ENCODE data around the gene GLT6D1. TPM values are rescaled to one million over a fixed set of nuclear protein-coding genes. Genes with fewer than 3 reads are reported as not detected.

Gene GLT6D1
- total and polyA plus RNA-seq, 9 donors = not detected

DNA sequence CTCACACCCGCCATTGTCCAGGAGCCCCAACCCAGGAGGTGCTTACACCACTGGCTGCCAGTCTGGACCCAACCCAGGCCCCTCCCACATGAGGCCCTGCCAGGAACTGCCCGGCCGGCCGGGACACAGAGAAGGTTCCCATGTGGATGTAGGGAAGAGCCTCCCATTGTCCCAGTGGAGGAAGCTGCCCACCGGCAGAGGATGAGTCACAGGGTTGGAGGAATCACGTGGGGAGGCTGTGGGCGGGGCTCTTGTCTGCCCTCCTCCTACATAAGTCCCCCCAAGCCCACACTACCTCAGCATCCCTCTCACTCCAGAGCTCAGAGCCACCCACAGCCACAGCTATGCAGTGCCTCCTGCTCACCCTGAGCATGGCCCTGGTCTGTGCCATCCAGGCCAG, 51.7 kb downstream of the GLT6D1 start:
- H3K36me3 ChIP-seq = no peaks in the 10 kb centered on the region
- no peak overlapping the region for H3K27ac ChIP-seq
- no peaks in the 10 kb centered on the region for H3K9me3 ChIP-seq
- no peak for TF ChIP-seq EP300 (IDR thresholded peaks at IDR 0.05)
- TF ChIP-seq, protein P1, sequence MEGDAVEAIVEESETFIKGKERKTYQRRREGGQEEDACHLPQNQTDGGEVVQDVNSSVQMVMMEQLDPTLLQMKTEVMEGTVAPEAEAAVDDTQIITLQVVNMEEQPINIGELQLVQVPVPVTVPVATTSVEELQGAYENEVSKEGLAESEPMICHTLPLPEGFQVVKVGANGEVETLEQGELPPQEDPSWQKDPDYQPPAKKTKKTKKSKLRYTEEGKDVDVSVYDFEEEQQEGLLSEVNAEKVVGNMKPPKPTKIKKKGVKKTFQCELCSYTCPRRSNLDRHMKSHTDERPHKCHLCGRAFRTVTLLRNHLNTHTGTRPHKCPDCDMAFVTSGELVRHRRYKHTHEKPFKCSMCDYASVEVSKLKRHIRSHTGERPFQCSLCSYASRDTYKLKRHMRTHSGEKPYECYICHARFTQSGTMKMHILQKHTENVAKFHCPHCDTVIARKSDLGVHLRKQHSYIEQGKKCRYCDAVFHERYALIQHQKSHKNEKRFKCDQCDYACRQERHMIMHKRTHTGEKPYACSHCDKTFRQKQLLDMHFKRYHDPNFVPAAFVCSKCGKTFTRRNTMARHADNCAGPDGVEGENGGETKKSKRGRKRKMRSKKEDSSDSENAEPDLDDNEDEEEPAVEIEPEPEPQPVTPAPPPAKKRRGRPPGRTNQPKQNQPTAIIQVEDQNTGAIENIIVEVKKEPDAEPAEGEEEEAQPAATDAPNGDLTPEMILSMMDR (IDR thresholded peaks at IDR 0.05) = no peak
- no peaks in the 10 kb centered on the region for H3K4me1 ChIP-seq (ENCODE audit: insufficient read depth)
- 17% methylated on average over 7 of the region's 7 CpGs; no CpG with 5 or more reads in 2 of the 3 donors for WGBS, 3 donors
- intact Hi-C loops (cut with DNase I) = no loop called here
- no peak for DNase-seq
- H3K4me3 ChIP-seq = no peak overlapping the region
- H3K27me3 ChIP-seq = no peaks in the 10 kb centered on the region

DNA sequence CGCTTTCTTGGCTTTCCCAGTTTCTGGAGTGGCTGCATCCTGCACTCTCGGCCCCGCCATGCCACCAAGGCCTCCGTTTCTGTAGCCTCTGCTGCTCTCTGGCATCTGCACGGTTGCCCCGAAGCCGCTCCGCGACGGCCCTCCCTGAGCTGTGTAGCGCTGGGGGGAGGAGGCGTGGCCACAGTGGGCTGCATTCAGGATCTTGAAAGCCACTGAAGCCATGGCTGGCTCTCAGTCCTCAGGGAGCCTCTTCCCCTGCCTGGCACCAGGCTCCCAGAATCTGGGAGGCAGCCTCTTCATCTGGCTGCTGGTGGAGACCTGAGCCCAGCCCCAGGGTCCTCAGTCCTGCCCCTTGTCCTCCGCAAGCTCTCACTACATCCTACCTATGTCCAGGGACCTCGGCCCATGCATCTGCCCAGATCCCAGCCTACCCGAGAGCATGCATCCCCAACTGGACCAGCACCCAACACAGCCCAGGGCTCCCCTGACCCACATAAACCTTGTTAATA, 52.7 kb downstream of the GLT6D1 start:
- no peak for DNase-seq
- H3K36me3 ChIP-seq = no peaks in the 10 kb centered on the region
- no peaks in the 10 kb centered on the region for H3K27me3 ChIP-seq
- H3K27ac ChIP-seq = no peak overlapping the region
- no peaks in the 10 kb centered on the region for H3K4me1 ChIP-seq (ENCODE audit: insufficient read depth)
- intact Hi-C loops (cut with DNase I) = no loop called here
- H3K9me3 ChIP-seq = no peaks in the 10 kb centered on the region
- 63 to 77% (median 68%) methylated on average over 14 to 15 of the region's 15 CpGs for WGBS, 3 donors
- H3K4me3 ChIP-seq = no peak overlapping the region
- TF ChIP-seq, protein P1 (IDR thresholded peaks at IDR 0.05) = no peak
- no peak for TF ChIP-seq EP300 (IDR thresholded peaks at IDR 0.05)
- TF ChIP-seq POLR2A (IDR thresholded peaks at IDR 0.05) = no peak

DNA sequence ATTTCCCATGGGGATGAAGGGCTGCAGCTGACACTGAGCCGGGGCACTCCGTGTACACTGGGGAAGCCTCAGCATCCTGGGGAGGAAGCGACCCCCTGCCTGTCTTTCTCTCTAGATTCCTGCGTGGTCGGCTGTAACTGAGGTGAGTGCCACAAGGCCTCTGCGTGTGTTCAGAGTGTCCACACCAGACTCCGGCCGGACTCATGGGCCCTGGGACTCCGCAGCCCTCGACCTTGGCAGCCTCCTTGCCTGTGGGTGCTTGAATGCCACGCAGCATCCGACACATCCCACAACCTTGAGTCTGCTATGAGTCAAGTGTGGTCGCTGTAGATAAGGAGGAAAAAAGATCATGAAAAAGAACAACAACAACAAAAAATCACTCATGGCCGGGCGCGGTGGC, 54.4 kb downstream of the GLT6D1 start:
- no peak overlapping the region for H3K4me3 ChIP-seq
- TF ChIP-seq, protein P1 (IDR thresholded peaks at IDR 0.05) = no peak
- no peak for TF ChIP-seq EP300 (IDR thresholded peaks at IDR 0.05)
- TF ChIP-seq POLR2A (IDR thresholded peaks at IDR 0.05) = no peak
- H3K9me3 ChIP-seq = no peaks in the 10 kb centered on the region
- no peaks in the 10 kb centered on the region for H3K36me3 ChIP-seq
- DNase-seq = no peak
- 19 to 50% (median 22%) methylated on average over 16 of the region's 16 CpGs for WGBS, 3 donors
- H3K27ac ChIP-seq = no peak overlapping the region
- no peaks in the 10 kb centered on the region for H3K4me1 ChIP-seq (ENCODE audit: insufficient read depth)
- H3K27me3 ChIP-seq = no peaks in the 10 kb centered on the region
- intact Hi-C loops (cut with DNase I) = no loop called here

DNA sequence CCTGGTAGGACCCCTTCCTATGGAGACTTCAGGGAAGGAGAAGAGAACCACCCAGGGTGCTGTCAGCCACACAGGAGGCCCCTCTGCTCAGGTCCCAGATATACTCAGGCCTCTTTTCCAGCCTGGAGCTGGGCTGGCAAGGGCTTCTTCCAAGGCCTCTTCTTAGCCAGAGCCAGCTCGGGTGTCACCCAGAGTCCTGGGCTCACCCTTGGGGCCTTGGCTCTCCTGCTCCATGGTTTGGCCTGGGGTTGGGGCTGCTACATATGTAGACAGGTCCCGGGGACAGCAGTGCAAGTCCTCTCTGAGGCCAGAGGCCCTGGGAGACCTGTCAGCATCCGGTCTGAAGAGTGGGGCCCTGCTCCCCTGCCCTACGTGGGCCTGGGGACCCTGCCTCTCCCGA, 55.0 kb downstream of the GLT6D1 start:
- Histone ChIP-seq H3K27ac (no peak overlapping the region), H3K27me3 (no peaks in the 10 kb centered on the region), H3K9me3 (no peaks in the 10 kb centered on the region), H3K4me1 (ENCODE audit: insufficient read depth) (no peaks in the 10 kb centered on the region), H3K36me3 (no peaks in the 10 kb centered on the region), H3K4me3 (no peak overlapping the region)
- intact Hi-C loops (cut with DNase I) = no loop called here
- TF ChIP-seq EP300 (IDR thresholded peaks at IDR 0.05) (no peak), POLR2A (IDR thresholded peaks at IDR 0.05) (no peak)
- TF ChIP-seq, protein P1 (IDR thresholded peaks at IDR 0.05) = no peak
- 56 to 67% (median 58%) methylated on average over 5 of the region's 5 CpGs for WGBS, 3 donors
- DNase-seq = no peak
